Panc1 (cell line): ENCODE data around the gene ASPRV1.

Experiments used
- CTCF ChIP-seq: fragments of 450-650 bp; IDR thresholded peaks from 2 replicates; pipeline ENCODE4 v1.5.1; 2017; ENCODE audit warnings: mild to moderate bottlenecking
- TF ChIP-seq, protein P1 (sequence below), 2 experiments: IDR thresholded peaks; 2 replicates each; pipeline ENCODE4 v1.6.1; 2011 to 2012; ENCODE audit warnings: low read depth in 2 of 2, control low read depth in 1 of 2, low read length in 1 of 2, mild to moderate bottlenecking in 1 of 2, moderate library complexity in 1 of 2; ENCODE audit not compliant: insufficient read depth in 1 of 2

- TF ChIP-seq CTCF: no peak
- TF ChIP-seq, protein P1, sequence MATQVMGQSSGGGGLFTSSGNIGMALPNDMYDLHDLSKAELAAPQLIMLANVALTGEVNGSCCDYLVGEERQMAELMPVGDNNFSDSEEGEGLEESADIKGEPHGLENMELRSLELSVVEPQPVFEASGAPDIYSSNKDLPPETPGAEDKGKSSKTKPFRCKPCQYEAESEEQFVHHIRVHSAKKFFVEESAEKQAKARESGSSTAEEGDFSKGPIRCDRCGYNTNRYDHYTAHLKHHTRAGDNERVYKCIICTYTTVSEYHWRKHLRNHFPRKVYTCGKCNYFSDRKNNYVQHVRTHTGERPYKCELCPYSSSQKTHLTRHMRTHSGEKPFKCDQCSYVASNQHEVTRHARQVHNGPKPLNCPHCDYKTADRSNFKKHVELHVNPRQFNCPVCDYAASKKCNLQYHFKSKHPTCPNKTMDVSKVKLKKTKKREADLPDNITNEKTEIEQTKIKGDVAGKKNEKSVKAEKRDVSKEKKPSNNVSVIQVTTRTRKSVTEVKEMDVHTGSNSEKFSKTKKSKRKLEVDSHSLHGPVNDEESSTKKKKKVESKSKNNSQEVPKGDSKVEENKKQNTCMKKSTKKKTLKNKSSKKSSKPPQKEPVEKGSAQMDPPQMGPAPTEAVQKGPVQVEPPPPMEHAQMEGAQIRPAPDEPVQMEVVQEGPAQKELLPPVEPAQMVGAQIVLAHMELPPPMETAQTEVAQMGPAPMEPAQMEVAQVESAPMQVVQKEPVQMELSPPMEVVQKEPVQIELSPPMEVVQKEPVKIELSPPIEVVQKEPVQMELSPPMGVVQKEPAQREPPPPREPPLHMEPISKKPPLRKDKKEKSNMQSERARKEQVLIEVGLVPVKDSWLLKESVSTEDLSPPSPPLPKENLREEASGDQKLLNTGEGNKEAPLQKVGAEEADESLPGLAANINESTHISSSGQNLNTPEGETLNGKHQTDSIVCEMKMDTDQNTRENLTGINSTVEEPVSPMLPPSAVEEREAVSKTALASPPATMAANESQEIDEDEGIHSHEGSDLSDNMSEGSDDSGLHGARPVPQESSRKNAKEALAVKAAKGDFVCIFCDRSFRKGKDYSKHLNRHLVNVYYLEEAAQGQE (IDR thresholded peaks at IDR 0.05; ENCODE audit: insufficient read depth in 1 of 2, low read depth in 2 of 2, low read length in 1 of 2): no peak
These were observed 32.3 kb upstream of the ASPRV1 start for GRCh38 chr2:69993708-69994107.
